ENCODE measurements around the gene SLC25A1.

The SLC25A1 gene

GRCh38 chr22:19178657-19179496 lies at the start of gene SLC25A1:
TSS of gene SLC25A1 (minus strand) at chr22:19178736. CDS start at chr22:19178673, 63 bp downstream.
- DNase-seq (ENCODE audit: low spot score): peak; percentile 70
- no peak for FAIRE-seq

- no peak for DNase-seq (ENCODE audit: low spot score)
- no peak for FAIRE-seq
Observed at GRCh38 chr22:19228179-19228578, 49.6 kb upstream of the SLC25A1 start.

- DNase-seq (ENCODE audit: low spot score) (no peak), FAIRE-seq (no peak)
Observed at GRCh38 chr22:19226428-19226827, 47.9 kb upstream of the SLC25A1 start.

- DNase-seq (ENCODE audit: low spot score): no peak
- FAIRE-seq: no peak
Observed at GRCh38 chr22:19225560-19225959, 47.0 kb upstream of the SLC25A1 start.

- no peak for DNase-seq (ENCODE audit: low spot score)
- FAIRE-seq: no peak
Observed at GRCh38 chr22:19224985-19225384, 46.4 kb upstream of the SLC25A1 start.

- DNase-seq (ENCODE audit: low spot score): no peak
- no peak for FAIRE-seq
Observed at GRCh38 chr22:19224557-19224956, 46.0 kb upstream of the SLC25A1 start.

GRCh38 chr22:19223617-19224016 lies 45.1 kb upstream of the SLC25A1 start:
- DNase-seq (ENCODE audit: low spot score) (no peak), FAIRE-seq (no peak)

- no peak for DNase-seq (ENCODE audit: low spot score)
Observed at GRCh38 chr22:19223110-19223509, 44.6 kb upstream of the SLC25A1 start.

GRCh38 chr22:19222242-19223005 lies 43.9 kb upstream of the SLC25A1 start:
- DNase-seq (ENCODE audit: low spot score): no peak
- FAIRE-seq: no peak

More at GRCh38 chr22:19223110-19223509, 44.6 kb upstream of the SLC25A1 start:
- no peak for FAIRE-seq

- DNase-seq (ENCODE audit: low spot score) (no peak), FAIRE-seq (no peak)
Observed at GRCh38 chr22:19220867-19221266, 42.3 kb upstream of the SLC25A1 start.

GRCh38 chr22:19218541-19219233 lies 40.2 kb upstream of the SLC25A1 start:
- no peak for FAIRE-seq
- DNase-seq (ENCODE audit: low spot score): no peak

GRCh38 chr22:19216579-19216978 lies 38.0 kb upstream of the SLC25A1 start:
- FAIRE-seq (no peak), DNase-seq (ENCODE audit: low spot score) (no peak)

- no peak for DNase-seq (ENCODE audit: low spot score)
- no peak for FAIRE-seq
Observed at GRCh38 chr22:19215360-19215759, 36.8 kb upstream of the SLC25A1 start.

GRCh38 chr22:19214078-19214473 lies 35.5 kb upstream of the SLC25A1 start:
- FAIRE-seq (no peak), DNase-seq (ENCODE audit: low spot score) (no peak)

GRCh38 chr22:19213442-19214077 lies 35.0 kb upstream of the SLC25A1 start:
- DNase-seq (ENCODE audit: low spot score) (no peak), FAIRE-seq (no peak)

- DNase-seq (ENCODE audit: low spot score): no peak
- FAIRE-seq: no peak
Observed at GRCh38 chr22:19213001-19213400, 34.5 kb upstream of the SLC25A1 start.

GRCh38 chr22:19212302-19212870 lies 33.9 kb upstream of the SLC25A1 start:
- no peak for DNase-seq (ENCODE audit: low spot score)
- no peak for FAIRE-seq

- FAIRE-seq: no peak
- DNase-seq (ENCODE audit: low spot score): no peak
Observed at GRCh38 chr22:19210188-19210587, 31.7 kb upstream of the SLC25A1 start.

GRCh38 chr22:19208287-19208847 lies 29.8 kb upstream of the SLC25A1 start:
- FAIRE-seq (no peak), DNase-seq (ENCODE audit: low spot score) (no peak)

GRCh38 chr22:19207884-19208283 lies 29.3 kb upstream of the SLC25A1 start:
- DNase-seq (ENCODE audit: low spot score): no peak
- no peak for FAIRE-seq

- no peak for FAIRE-seq
Observed at GRCh38 chr22:19207401-19207808, 28.9 kb upstream of the SLC25A1 start.

More at GRCh38 chr22:19207401-19207808, 28.9 kb upstream of the SLC25A1 start:
- DNase-seq (ENCODE audit: low spot score): no peak

All from RCC 7860 (cell line).